Effector memory CD4-positive, alpha-beta T cell (primary cell): ENCODE results near the gene ZDHHC17.
"Not testable (repeated sequence)": the region's sequence is repeated elsewhere in the genome, so short reads cannot be mapped to it uniquely, and the experiment has no call there.

Experiments used
- DNase-seq, 3 donors: peaks; one replicate each; pipeline ENCODE4 v3.0.0-alpha.2; 2020
- H3K27ac ChIP-seq: 2 replicates; pipeline ENCODE4 v1.7.0; 2013; ENCODE audit warnings: mild to moderate bottlenecking, low read length, moderate library complexity; ENCODE audit not compliant: insufficient read depth, poor library complexity, severe bottlenecking
- H3K27me3 ChIP-seq: replicated peaks from 2 replicates; pipeline ENCODE4 v1.7.0; 2013; ENCODE audit warnings: mild to moderate bottlenecking, low read length; ENCODE audit not compliant: insufficient read depth, control insufficient read depth, poor library complexity, severe bottlenecking
- H3K36me3 ChIP-seq: 2 replicates; pipeline ENCODE4 v1.7.0; 2013; ENCODE audit warnings: mild to moderate bottlenecking, low read length, moderate library complexity; ENCODE audit not compliant: control insufficient read depth, insufficient read depth
- H3K4me1 ChIP-seq: 2 replicates; pipeline ENCODE4 v1.7.0; 2013; ENCODE audit warnings: low read length, mild to moderate bottlenecking; ENCODE audit not compliant: control insufficient read depth, insufficient read depth, poor library complexity, severe bottlenecking
- H3K4me3 ChIP-seq: 2 replicates; pipeline ENCODE4 v1.7.0; 2013; ENCODE audit warnings: low read length, low read depth, mild to moderate bottlenecking; ENCODE audit not compliant: insufficient read depth, poor library complexity, severe bottlenecking
- H3K9me3 ChIP-seq: 2 replicates; pipeline ENCODE4 v1.7.0; 2013; ENCODE audit warnings: mild to moderate bottlenecking, low read length, moderate library complexity; ENCODE audit not compliant: control insufficient read depth

Gene ZDHHC17

DNA sequence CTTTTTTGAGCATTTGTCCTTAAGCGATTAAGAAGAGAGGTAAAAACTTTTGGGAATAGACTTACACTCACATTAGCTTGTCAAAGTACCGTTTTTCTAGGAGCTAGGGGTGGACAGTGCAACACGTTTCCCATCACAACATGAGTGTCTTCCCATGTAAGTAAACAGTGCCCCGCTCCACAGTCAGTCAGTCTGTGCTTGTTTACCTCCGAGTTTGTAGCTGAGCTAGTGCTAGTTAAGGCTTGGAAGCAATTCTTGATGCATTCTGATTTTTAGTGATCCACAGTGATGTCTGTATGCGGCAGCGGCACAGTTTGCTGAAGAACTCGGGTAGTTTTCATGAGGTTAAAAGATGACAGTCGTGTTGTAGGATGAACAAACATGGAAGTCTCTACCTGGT lies 941 bp downstream of the ZDHHC17 start:
- peak overlapping the region; percentile 95 for H3K27ac ChIP-seq
- H3K27me3 ChIP-seq, result no peaks in the 10 kb centered on the region
- no peaks in the 10 kb centered on the region for H3K36me3 ChIP-seq
- peak in 1 of 3 donors; percentile 1 for DNase-seq
- H3K9me3 ChIP-seq, result no peaks in the 10 kb centered on the region
- H3K4me3 ChIP-seq, result peak overlapping the region; percentile 93
- no peaks in the 10 kb centered on the region for H3K4me1 ChIP-seq

DNA sequence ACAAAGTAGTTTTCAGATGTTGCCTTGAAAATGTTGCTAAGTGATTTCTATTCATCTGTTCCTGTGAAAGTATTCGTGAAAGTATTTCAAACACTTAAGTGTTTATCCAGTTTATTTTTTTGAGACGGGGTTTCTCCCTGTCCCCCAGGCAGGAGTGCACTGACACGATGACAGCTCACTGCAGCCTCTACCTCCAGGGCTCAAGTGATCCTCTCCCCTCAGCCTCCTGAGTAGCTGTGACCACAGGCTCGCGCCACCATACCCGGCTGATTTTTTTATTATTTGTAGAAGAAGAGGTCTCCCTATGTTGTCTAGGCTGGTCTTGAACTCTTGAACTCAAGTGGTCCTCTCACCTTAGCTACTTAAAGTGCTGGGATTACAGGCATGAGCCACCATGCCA lies 1.7 kb downstream of the ZDHHC17 start:
- no peak overlapping the region for H3K4me3 ChIP-seq
- no peaks in the 10 kb centered on the region for H3K4me1 ChIP-seq
- DNase-seq, result no peak
- no peaks in the 10 kb centered on the region for H3K36me3 ChIP-seq
- H3K27ac ChIP-seq, result no peak overlapping the region
- no peaks in the 10 kb centered on the region for H3K27me3 ChIP-seq
- no peaks in the 10 kb centered on the region for H3K9me3 ChIP-seq

DNA sequence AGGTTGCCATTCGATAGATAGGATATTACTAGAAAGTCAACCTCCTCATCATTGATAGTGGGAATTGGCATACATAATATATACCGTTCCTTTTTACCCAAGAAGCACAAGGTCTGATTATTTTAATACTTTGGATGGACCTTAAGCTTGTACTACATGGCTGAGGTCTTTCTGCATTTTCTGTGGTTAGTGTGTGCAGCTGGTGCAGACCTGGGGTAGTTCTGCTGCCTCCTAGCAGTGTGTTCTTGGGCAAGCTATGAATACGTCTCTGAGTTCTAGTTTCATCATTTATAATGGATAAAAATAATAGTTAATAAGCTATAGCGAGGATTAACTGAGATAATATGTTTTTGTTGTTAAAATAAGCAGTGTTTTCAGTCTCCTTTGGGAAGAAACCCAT lies 2.2 kb downstream of the ZDHHC17 start:
- no peaks in the 10 kb centered on the region for H3K27me3 ChIP-seq
- no peak overlapping the region for H3K27ac ChIP-seq
- no peak for DNase-seq
- no peak overlapping the region for H3K4me3 ChIP-seq
- H3K4me1 ChIP-seq, result no peaks in the 10 kb centered on the region
- H3K9me3 ChIP-seq, result no peaks in the 10 kb centered on the region
- no peaks in the 10 kb centered on the region for H3K36me3 ChIP-seq

DNA sequence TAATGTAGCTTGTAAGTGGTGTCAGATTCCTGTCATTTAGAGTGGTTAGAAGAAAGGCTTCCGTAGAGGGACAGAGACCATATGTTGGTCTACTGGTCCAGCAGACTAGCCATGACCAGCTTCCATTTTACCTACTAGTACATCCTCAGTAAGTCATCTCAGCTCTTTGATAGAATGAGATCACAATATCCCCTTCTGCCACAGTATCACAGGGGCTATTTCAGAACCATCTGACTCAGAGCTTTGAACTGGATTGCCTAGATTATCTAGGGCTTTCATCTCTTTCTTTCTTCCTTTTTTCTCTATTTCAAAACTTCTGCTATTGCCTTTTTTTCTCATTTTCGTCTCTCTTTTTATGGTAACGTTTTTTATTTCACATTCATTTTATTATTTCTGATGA lies 4.7 kb downstream of the ZDHHC17 start:
- DNase-seq, result no peak
- Histone ChIP-seq H3K9me3 (no peaks in the 10 kb centered on the region), H3K27me3 (no peaks in the 10 kb centered on the region), H3K36me3 (no peaks in the 10 kb centered on the region), H3K4me1 (no peaks in the 10 kb centered on the region), H3K27ac (no peak overlapping the region), H3K4me3 (no peak overlapping the region)

DNA sequence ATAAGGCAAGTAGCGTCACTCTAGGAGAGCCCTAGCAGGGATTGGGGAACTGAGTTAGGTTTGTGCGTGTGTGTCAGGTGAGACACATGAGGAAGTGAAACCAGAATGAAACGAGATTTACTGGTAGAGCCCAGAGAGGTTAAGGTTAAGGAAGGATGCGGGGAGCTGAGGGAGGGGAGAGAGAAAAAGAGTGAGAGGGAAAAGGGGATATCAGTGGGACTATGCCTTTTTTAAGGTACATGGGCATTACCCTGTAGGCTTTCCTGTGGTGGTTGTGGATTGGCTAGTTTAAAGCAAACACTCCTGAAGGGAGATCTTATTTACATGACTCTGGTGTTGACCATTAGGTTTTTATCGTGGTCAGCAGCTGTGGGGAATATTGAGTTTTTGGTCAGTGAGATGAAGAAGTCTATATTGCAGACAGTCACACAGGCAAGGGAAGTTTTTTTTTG lies 13.9 kb downstream of the ZDHHC17 start:
- Histone ChIP-seq H3K27me3 (no peaks in the 10 kb centered on the region), H3K27ac (no peak overlapping the region), H3K4me3 (no peak overlapping the region), H3K36me3 (no peaks in the 10 kb centered on the region), H3K9me3 (no peaks in the 10 kb centered on the region), H3K4me1 (no peaks in the 10 kb centered on the region)
- DNase-seq, result no peak

DNA sequence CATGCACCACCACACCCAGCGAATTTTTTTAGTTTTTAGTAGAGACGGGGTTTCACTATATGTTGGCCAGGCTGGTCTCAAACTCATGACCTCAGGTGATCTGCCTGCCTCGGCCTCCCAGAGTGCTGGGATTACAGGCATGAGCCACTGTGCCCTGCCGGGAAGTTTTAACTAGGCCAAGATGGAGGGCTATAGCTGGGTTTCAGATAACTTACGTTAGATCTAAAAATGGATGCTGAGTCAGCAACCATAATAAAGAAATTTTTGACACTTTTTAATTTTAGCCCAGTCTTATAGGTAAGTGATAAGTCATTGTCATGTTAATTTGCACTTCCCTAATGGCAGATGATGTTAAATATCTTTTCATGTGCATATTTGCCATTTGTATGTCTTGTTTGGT lies 14.4 kb downstream of the ZDHHC17 start:
- H3K9me3 ChIP-seq, result no peaks in the 10 kb centered on the region
- no peaks in the 10 kb centered on the region for H3K4me1 ChIP-seq
- H3K4me3 ChIP-seq, result no peak overlapping the region
- H3K27me3 ChIP-seq, result no peaks in the 10 kb centered on the region
- DNase-seq, result no peak
- H3K36me3 ChIP-seq, result no peaks in the 10 kb centered on the region
- no peak overlapping the region for H3K27ac ChIP-seq

DNA sequence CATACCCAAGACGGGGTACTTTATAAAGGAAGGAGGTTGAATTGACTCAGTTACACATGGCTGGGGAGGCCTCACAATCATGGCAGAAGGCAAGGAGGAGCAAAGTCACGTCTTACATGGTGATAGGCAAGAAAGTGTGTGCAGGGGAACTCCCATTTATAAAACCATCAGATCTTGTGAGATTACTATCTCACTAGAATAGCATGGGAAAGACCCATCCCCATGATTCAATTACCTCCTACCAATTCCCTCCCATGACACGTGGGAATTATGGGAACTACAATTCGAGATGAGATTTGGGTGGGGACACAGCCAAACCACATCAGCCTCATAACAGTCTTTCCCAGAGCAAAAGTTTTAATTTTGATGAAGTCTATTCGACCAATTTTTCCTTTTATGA lies 15.4 kb downstream of the ZDHHC17 start:
- not testable (repeated sequence) for H3K9me3 ChIP-seq, DNase-seq, H3K27me3 ChIP-seq

DNA sequence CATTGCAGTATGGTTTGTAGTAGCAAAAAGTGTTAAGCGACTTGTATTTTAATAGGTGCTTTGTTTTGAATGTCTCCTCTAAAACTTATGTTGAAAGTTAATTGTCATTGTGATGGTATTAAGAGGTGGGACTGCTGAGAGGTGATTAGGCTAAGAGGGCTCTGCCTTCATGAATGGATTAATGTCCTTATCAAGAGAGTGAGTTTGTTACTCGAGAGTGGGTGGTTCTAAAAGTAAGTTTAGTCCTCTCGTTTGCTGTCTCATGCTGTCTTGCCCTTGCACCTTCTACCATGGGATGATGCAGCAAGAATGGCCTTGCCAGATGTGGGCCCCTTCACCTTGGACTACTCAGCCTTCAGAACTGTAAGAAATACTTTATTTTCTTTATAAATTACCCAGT lies 17.4 kb downstream of the ZDHHC17 start:
- H3K27ac ChIP-seq, result no peak overlapping the region
- H3K4me1 ChIP-seq, result no peaks in the 10 kb centered on the region
- H3K4me3 ChIP-seq, result no peak overlapping the region
- H3K9me3 ChIP-seq, result no peaks in the 10 kb centered on the region
- H3K36me3 ChIP-seq, result no peaks in the 10 kb centered on the region
- DNase-seq, result no peak
- H3K27me3 ChIP-seq, result no peaks in the 10 kb centered on the region

More for the DNA sequence above, 15.4 kb downstream of the ZDHHC17 start:
- not testable (repeated sequence) for H3K4me1 ChIP-seq, H3K27ac ChIP-seq, H3K4me3 ChIP-seq, H3K36me3 ChIP-seq

DNA sequence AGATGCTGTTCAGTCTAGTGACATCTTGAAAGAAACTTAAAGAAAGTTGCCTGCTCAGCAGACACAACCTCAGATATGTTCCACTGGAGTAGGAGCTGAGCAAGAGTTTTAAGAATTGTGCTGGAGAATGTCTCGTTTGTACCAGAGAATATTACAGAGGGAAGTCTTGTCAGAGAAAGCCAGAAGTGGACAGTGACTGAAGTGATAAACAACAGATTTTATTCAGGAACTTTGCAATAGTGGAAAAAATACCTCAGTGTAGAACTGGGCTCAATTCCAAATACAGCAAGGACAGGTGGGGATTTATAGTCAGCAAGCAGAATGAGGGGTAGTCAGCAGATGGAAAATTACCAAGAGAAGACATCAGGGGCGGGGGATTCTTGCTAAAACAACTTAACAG lies 18.6 kb downstream of the ZDHHC17 start:
- H3K36me3 ChIP-seq, result no peaks in the 10 kb centered on the region
- no peak for DNase-seq
- no peak overlapping the region for H3K27ac ChIP-seq
- H3K4me3 ChIP-seq, result no peak overlapping the region
- no peaks in the 10 kb centered on the region for H3K27me3 ChIP-seq
- no peaks in the 10 kb centered on the region for H3K4me1 ChIP-seq
- H3K9me3 ChIP-seq, result no peaks in the 10 kb centered on the region

DNA sequence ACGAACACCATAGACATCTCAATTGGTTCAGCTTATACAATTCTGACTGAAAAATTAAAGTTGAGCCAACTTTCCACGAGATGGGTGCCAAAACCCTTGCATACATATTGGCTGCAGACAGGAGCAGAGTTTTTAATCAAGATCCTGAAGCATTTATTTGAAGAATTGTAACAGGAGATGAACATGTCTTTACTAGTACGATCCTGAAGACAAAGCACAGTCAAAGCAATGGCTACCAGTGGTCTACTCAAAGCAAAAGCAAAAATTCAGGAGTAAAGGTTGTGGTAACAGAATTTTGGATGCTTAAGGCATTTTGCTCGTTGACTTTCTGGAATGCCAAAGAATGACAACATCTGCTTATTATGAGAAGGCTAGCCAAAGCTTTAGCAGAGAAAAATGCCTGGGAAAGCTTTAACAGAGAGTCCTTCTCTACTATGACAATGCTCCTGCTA lies 20.7 kb downstream of the ZDHHC17 start:
- H3K4me1 ChIP-seq, result no peaks in the 10 kb centered on the region
- H3K36me3 ChIP-seq, result no peaks in the 10 kb centered on the region
- no peaks in the 10 kb centered on the region for H3K9me3 ChIP-seq
- no peaks in the 10 kb centered on the region for H3K27me3 ChIP-seq
- no peak for DNase-seq
- no peak overlapping the region for H3K27ac ChIP-seq
- no peak overlapping the region for H3K4me3 ChIP-seq

DNA sequence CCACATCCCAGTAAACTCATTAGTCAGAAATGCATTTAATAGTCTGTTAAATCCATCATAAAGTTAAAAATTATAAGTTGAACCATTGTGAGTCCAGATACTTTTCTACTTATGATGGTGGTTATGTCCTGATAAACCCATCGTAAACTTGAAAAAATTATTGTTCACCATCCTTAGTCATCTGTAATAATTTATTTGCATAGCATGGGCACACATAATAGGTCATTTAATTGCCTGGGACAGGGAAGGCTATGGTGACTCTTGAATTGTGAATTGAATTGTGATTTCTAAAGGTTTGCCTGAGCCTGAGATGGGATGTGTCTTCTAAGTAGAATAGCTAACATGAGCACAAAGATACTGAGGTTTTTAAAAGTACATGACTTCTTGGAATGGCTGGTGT lies 21.5 kb downstream of the ZDHHC17 start:
- H3K9me3 ChIP-seq, result no peaks in the 10 kb centered on the region
- H3K27ac ChIP-seq, result no peak overlapping the region
- no peak for DNase-seq
- H3K27me3 ChIP-seq, result no peaks in the 10 kb centered on the region
- H3K4me1 ChIP-seq, result no peaks in the 10 kb centered on the region
- H3K36me3 ChIP-seq, result no peaks in the 10 kb centered on the region
- no peak overlapping the region for H3K4me3 ChIP-seq
